Nephron progenitor cell (in vitro differentiated cells): ENCODE results near the gene IL36G.

Experiments used
- DNase-seq: peaks from one replicate; pipeline ENCODE4 v3.0.0; 2021
- H3K27ac Mint-ChIP-seq: 2 replicates; pipeline ENCODE4 v1.8.0; 2021; ENCODE audit warnings: mild to moderate bottlenecking, moderate library complexity, mixed read lengths
- H3K27me3 Mint-ChIP-seq: 2 replicates; pipeline ENCODE4 v1.8.0; 2021; ENCODE audit warnings: mild to moderate bottlenecking, low read depth, mixed read lengths; ENCODE audit not compliant: poor library complexity
- H3K36me3 Mint-ChIP-seq: 2 replicates; pipeline ENCODE4 v1.8.0; 2021; ENCODE audit warnings: low read depth, mixed read lengths
- H3K4me1 Mint-ChIP-seq: 2 replicates; pipeline ENCODE4 v1.8.0; 2021; ENCODE audit warnings: mixed read lengths
- H3K4me3 Mint-ChIP-seq: 2 replicates; pipeline ENCODE4 v1.8.0; 2021; ENCODE audit warnings: mild to moderate bottlenecking, moderate library complexity, mixed read lengths
- H3K9me3 Mint-ChIP-seq: 2 replicates; pipeline ENCODE4 v1.8.0; 2021; ENCODE audit warnings: mild to moderate bottlenecking, moderate library complexity, mixed read lengths
- TF ChIP-seq, protein P1 (sequence below): fragments of 200-600 bp; sonication (generic); IDR thresholded peaks from 2 replicates; pipeline ENCODE4 v1.5.0; 2021; ENCODE audit warnings: antibody characterized with exemption

The IL36G gene

GRCh38 chr2:112979731-112980130 is 1.9 kb downstream of the IL36G start:
- Mint-ChIP-seq H3K36me3 (no peaks in the 10 kb centered on the region), H3K4me1 (no peaks in the 10 kb centered on the region), H3K27me3 (peaks cover 30% of the 10 kb centered on the region), H3K9me3 (no peaks in the 10 kb centered on the region), H3K27ac (no peak overlapping the region), H3K4me3 (no peak overlapping the region)
- TF ChIP-seq, protein P1, sequence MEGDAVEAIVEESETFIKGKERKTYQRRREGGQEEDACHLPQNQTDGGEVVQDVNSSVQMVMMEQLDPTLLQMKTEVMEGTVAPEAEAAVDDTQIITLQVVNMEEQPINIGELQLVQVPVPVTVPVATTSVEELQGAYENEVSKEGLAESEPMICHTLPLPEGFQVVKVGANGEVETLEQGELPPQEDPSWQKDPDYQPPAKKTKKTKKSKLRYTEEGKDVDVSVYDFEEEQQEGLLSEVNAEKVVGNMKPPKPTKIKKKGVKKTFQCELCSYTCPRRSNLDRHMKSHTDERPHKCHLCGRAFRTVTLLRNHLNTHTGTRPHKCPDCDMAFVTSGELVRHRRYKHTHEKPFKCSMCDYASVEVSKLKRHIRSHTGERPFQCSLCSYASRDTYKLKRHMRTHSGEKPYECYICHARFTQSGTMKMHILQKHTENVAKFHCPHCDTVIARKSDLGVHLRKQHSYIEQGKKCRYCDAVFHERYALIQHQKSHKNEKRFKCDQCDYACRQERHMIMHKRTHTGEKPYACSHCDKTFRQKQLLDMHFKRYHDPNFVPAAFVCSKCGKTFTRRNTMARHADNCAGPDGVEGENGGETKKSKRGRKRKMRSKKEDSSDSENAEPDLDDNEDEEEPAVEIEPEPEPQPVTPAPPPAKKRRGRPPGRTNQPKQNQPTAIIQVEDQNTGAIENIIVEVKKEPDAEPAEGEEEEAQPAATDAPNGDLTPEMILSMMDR = no peak
- no peak for DNase-seq

DNA sequence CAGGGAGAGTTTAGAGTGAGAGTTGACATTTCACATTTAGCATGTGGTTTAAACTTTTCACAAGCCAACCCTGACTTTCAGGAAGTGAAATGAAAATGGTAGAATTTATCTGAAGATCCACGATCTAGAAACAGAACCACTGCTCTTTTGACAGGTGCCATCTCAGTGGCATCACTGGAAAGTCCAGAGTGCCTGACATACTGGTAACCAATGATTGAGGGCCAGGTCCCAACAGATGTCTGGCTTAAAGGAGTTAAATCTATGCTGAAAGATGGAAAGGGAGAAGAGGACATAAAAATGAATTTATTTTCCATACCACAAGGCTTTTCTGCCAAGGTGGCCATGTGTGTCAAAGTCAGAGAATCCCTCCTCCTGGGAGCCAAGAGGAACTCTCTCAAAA is 2.7 kb downstream of the IL36G start:
- H3K27me3 Mint-ChIP-seq = peaks cover 28% of the 10 kb centered on the region
- DNase-seq = no peak
- no peak overlapping the region for H3K4me3 Mint-ChIP-seq
- no peaks in the 10 kb centered on the region for H3K4me1 Mint-ChIP-seq
- no peaks in the 10 kb centered on the region for H3K9me3 Mint-ChIP-seq
- TF ChIP-seq, protein P1 = no peak
- H3K36me3 Mint-ChIP-seq = no peaks in the 10 kb centered on the region
- H3K27ac Mint-ChIP-seq = no peak overlapping the region

- Mint-ChIP-seq H3K4me1 (no peaks in the 10 kb centered on the region), H3K27me3 (peaks cover 8% of the 10 kb centered on the region), H3K27ac (no peak overlapping the region), H3K4me3 (no peak overlapping the region), H3K36me3 (no peaks in the 10 kb centered on the region), H3K9me3 (peaks cover 15% of the 10 kb centered on the region)
- TF ChIP-seq, protein P1 = no peak
- DNase-seq = no peak
Measured at GRCh38 chr2:112985090-112985489, 7.3 kb downstream of the IL36G start.

DNA sequence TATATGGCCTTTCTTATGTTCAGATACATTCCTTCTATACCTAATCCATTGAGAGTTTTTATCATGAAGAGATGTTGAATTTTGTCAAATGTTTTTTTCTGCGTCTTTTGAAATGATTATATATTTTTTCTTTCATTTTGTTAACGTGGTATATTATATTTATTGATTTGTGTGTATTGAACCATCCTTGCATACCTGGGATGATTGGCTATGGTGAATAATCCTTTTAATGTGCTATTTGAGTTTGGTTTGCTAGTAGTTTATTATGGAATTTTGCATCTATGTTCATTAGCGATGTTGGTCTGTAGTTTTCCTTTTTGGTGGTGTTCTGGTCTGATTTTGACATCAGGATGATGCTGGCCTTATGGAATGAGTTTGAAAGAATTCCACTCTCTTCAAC is 11.8 kb downstream of the IL36G start:
- no peaks in the 10 kb centered on the region for H3K4me1 Mint-ChIP-seq
- peaks cover 28% of the 10 kb centered on the region for H3K27me3 Mint-ChIP-seq
- TF ChIP-seq, protein P1 = no peak
- no peak overlapping the region for H3K4me3 Mint-ChIP-seq
- no peaks in the 10 kb centered on the region for H3K36me3 Mint-ChIP-seq
- H3K27ac Mint-ChIP-seq = no peak overlapping the region
- DNase-seq = no peak
- H3K9me3 Mint-ChIP-seq = peaks cover 30% of the 10 kb centered on the region

- TF ChIP-seq, protein P1 = no peak
- Mint-ChIP-seq H3K27me3 (peaks cover 41% of the 10 kb centered on the region), H3K4me1 (no peaks in the 10 kb centered on the region), H3K9me3 (peaks cover 33% of the 10 kb centered on the region), H3K27ac (no peak overlapping the region), H3K4me3 (no peak overlapping the region), H3K36me3 (no peaks in the 10 kb centered on the region)
- DNase-seq = no peak
Measured at GRCh38 chr2:112993831-112994230, 16.0 kb downstream of the IL36G start.

DNA sequence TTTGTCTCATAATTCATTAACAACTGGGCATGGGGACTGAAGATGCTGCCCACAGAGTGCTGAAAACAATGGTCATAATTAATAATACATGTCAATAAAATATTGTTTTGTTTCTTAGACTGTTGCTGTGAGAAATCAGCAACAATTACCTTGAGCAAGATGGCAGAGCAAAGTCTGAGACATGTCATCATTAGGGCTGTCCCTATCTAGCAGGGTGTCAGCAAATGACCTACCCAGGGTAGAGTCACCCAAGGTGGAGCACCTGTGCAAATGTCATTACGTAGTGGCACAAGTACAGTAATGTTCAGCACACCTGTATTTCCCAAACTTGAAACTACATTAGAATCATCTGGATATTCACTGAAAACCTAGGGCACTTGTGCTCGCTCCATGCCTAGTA is 16.8 kb downstream of the IL36G start:
- no peak for DNase-seq
- Mint-ChIP-seq H3K9me3 (peaks cover 35% of the 10 kb centered on the region), H3K4me1 (no peaks in the 10 kb centered on the region), H3K36me3 (no peaks in the 10 kb centered on the region), H3K4me3 (no peak overlapping the region), H3K27ac (no peak overlapping the region), H3K27me3 (peaks cover 43% of the 10 kb centered on the region)
- TF ChIP-seq, protein P1 = no peak
